ENCODE results near the gene ARHGEF3.

The ARHGEF3 gene

DNA sequence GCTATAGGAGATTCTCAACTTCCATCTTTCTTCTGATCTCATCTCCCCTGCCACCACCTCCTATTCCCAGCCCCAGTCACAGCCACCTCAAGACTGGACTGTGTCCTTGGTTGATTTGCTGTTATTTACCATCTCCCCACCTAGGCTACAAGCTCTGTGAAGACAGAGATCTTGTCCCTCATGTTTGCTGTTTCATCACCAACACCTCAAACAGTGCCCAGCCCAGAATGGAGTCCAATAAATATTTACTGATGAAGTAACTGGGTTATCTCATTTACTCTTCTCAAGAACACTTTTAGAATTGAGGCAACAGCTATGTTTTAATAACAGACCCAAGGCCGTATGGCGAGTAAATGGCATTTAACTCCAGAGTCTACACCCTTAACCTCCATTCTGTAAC, 29.1 kb upstream of the ARHGEF3 start:
- peaks cover 4 to 22% of the 10 kb centered on the region in 2 donors for H3K4me1 Mint-ChIP-seq (ENCODE audit: low read depth in 2 of 2)
- H3K36me3 Mint-ChIP-seq (ENCODE audit: insufficient read depth), result no peaks in the 10 kb centered on the region
- no peaks in the 10 kb centered on the region for H3K9me3 Mint-ChIP-seq
- ATAC-seq (replicated peaks), result no peak
- H3K4me3 Mint-ChIP-seq, result no peak overlapping the region
- H3K27ac Mint-ChIP-seq, result no peak overlapping the region
- H3K27me3 Mint-ChIP-seq, result no peaks in the 10 kb centered on the region
- no peak for DNase-seq

DNA sequence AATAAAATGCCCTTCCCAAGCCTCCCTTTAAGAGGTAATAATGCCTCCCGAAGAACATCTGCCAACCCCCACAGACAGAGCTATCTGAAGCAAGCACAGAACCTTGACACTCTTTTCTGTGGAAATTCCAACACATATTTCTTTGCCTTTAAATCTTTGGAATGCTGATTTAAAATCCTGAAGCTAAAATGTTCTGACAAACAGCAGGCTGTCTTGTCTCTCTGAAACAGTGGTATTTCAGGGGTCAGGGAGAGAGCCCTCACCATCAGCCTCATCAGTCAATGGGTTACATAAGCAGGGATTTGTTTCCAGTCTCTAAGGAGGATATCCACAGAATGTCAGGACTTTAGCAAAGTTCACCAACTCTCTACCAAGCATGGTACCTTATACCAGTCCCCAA, 27.8 kb upstream of the ARHGEF3 start:
- DNase-seq (no peak), ATAC-seq (replicated peaks) (no peak)
- Mint-ChIP-seq H3K27ac (peak overlapping the region in 1 of 2 donors; percentile 50), H3K27me3 (no peaks in the 10 kb centered on the region), H3K4me3 (no peak overlapping the region), H3K4me1 (ENCODE audit: low read depth in 2 of 2) (peaks cover 4 to 25% of the 10 kb centered on the region in 2 donors), H3K9me3 (no peaks in the 10 kb centered on the region), H3K36me3 (ENCODE audit: insufficient read depth) (no peaks in the 10 kb centered on the region)

DNA sequence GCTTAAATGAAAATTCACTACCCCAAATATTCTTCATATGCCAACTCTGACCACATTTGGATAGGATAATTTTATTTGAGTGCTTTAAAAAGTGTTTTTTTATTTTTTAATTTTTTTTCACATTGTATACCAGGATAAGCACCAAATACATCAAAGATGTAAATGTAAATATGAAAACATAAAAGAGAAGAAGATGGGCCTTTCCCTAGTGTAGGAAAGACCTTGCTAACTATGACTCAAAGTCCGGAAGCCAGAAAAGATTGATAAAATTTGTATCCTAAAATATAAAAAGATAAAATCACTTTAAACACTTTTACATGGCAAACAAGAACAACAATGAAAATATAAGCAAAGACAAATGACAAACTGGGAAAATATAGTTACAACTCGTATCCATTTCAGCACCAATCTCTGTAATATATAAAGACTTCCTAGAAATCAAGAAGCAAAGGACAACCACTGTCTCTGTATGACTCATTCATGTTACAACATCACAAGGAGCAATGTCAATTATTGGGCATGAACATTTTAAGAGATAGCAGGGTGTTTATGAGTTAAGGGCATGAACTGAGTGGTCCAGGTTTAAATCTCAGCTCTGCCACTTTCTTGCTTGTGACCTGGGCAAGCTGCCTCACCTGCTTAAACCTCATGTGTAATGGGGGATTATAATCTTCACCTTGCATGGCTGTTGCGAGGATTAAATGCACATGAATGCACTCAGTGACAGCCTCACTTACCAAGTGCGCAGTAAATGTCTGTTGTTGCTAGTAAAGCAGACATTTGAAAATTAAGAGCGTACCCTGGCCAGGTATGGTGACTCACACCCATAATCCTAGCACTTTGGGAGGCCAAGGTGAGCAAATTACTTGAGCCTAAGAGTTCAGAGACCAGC, 25.3 kb upstream of the ARHGEF3 start:
- DNase-seq (no peak), ATAC-seq (replicated peaks) (no peak)
- no peak overlapping the region for H3K4me3 Mint-ChIP-seq
- no peaks in the 10 kb centered on the region for H3K36me3 Mint-ChIP-seq (ENCODE audit: insufficient read depth)
- H3K27me3 Mint-ChIP-seq, result no peaks in the 10 kb centered on the region
- no peaks in the 10 kb centered on the region for H3K9me3 Mint-ChIP-seq
- peaks cover 10 to 38% of the 10 kb centered on the region in 2 donors for H3K4me1 Mint-ChIP-seq (ENCODE audit: low read depth in 2 of 2)
- H3K27ac Mint-ChIP-seq, result no peak overlapping the region

DNA sequence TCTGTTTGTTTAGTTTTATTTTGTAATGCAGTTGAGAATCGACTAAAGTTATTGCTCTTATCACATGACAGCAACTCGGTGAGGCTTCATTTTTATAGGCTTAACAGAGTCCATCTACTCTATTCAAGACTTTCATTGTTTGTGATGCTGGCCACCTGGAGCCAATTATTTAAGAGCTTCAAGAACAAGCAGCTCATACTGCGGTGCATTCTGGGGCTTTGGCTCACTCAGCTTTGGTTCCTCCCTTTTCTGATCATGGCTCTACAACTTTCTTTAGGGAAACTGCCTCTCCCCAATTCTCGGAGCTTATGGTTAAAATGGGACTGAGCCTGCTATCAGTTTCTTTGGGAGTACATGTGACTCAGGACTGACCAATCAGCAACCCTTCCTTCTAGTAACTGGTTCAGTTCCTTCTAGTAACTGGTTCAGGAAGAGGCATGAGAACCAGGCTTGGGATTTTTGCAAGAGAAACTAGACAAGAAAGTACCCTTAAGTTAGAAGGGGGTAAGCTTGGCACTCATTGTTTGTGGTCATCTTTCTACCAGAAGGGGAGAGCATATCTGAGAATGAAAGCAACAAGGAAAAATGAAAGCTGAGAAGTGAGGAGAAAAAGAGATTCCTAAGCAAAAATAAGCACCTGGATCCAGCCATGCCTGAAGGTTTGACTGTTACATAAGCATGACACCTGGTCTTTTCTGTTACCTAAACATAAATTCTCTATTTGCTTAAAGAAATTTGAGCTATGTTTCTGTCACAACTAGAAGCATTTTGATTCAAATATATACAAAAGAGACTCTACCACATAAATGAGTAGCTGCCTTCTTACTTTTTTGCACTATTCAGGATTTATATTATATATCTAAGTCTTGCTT, 24.1 kb upstream of the ARHGEF3 start:
- Mint-ChIP-seq H3K9me3 (no peaks in the 10 kb centered on the region), H3K27me3 (no peaks in the 10 kb centered on the region), H3K36me3 (ENCODE audit: insufficient read depth) (no peaks in the 10 kb centered on the region), H3K4me3 (no peak overlapping the region), H3K27ac (peak overlapping the region in 1 of 2 donors; percentile 23), H3K4me1 (ENCODE audit: low read depth in 2 of 2) (peaks cover 9 to 38% of the 10 kb centered on the region in 2 donors)
- DNase-seq (no peak), ATAC-seq (replicated peaks) (no peak)

DNA sequence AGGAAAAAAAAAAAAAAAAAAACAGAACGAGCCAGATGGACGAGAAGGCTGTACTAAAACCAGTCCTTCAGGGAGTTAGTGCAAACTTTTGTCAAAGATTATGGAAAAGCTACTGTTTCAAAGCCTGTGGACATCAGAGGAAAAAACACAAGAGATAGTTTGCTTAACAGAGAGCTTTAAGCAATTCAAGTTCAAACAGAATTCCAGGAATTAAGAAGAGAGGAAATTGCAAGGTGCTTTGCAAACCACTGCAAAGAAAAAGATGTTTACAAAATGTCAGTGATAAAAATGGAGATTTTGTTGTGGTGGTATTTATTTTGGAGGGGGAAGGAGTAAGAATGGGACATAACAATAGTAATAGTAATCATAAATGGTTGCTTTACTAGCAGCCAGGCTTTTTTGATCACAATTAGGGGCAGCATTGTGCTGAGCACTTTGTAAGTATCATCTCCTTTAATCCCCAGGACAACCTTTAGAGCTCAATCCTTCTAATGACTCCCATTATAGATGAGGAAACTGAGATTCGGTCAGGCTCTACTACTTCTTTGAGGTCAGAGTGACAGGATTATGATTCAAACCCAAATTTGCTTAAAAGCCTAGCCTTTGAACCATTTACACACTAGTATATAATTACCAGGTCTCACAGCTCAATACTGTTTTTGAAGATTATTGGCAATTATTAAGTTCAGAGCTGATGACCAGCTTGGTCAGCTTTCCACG, 22.4 kb upstream of the ARHGEF3 start:
- Mint-ChIP-seq H3K4me1 (ENCODE audit: low read depth in 2 of 2) (peaks cover 8 to 35% of the 10 kb centered on the region in 2 donors), H3K9me3 (no peaks in the 10 kb centered on the region), H3K27ac (peak overlapping the region in 1 of 2 donors; percentile 76), H3K27me3 (no peaks in the 10 kb centered on the region), H3K4me3 (no peak overlapping the region), H3K36me3 (ENCODE audit: insufficient read depth) (no peaks in the 10 kb centered on the region)
- no peak for ATAC-seq (replicated peaks)
- DNase-seq, result no peak

DNA sequence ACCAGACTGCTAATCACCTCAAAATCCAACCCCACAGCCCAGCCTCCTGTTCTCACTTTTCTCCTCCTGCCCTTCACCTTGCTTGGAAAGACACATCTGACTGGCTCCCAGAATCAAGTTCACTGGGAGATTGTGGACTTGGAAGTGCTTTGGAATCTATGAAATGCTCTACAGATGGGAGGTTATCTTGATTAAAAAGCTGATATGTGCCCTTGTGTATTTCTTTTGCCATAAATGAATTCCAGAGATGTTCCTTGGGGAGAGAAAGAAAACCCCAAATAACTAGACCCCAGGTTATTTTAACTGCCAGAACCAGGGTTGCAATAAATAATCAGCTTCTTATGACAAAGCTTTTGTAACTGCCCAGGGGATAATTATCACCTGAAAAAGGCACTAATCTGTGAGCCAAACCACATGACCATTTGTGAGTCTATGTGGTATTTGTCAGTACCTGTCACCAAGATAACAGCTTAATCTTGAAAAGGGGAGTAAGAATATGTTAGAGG, 21.7 kb upstream of the ARHGEF3 start:
- H3K27ac Mint-ChIP-seq, result peak overlapping the region in 1 of 2 donors; percentile 76

DNA sequence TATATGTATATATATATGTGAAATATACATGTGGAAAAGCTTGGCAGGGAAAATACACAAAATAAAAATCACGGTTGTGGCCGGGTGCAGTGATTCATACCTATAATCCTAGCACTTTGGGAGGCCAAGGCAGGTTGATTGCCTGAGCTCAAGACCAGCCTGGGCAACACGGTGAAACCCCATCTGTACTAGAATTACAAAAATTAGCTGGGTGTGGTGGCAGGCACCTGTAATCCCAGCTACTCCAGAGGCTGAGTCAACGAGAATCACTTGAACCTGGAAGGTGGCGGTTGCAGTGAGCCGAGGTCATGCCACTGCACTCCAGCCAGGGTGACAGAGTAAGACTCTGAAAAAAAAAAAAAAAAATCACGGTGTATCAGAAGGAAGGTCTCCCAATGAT, 20.8 kb upstream of the ARHGEF3 start:
- H3K4me1 Mint-ChIP-seq (ENCODE audit: low read depth in 2 of 2), result peaks cover 10 to 46% of the 10 kb centered on the region in 2 donors
- no peak for DNase-seq
- H3K4me3 Mint-ChIP-seq, result no peak overlapping the region
- no peak overlapping the region for H3K27ac Mint-ChIP-seq
- H3K27me3 Mint-ChIP-seq, result no peaks in the 10 kb centered on the region
- ATAC-seq (replicated peaks), result no peak
- H3K9me3 Mint-ChIP-seq, result no peaks in the 10 kb centered on the region
- H3K36me3 Mint-ChIP-seq (ENCODE audit: insufficient read depth), result no peaks in the 10 kb centered on the region

More for the DNA sequence above, 21.7 kb upstream of the ARHGEF3 start:
- Mint-ChIP-seq H3K27me3 (no peaks in the 10 kb centered on the region), H3K4me3 (no peak overlapping the region), H3K36me3 (ENCODE audit: insufficient read depth) (no peaks in the 10 kb centered on the region), H3K4me1 (ENCODE audit: low read depth in 2 of 2) (peaks cover 8 to 38% of the 10 kb centered on the region in 2 donors), H3K9me3 (no peaks in the 10 kb centered on the region)
- DNase-seq (no peak), ATAC-seq (replicated peaks) (peak; percentile 36)

DNA sequence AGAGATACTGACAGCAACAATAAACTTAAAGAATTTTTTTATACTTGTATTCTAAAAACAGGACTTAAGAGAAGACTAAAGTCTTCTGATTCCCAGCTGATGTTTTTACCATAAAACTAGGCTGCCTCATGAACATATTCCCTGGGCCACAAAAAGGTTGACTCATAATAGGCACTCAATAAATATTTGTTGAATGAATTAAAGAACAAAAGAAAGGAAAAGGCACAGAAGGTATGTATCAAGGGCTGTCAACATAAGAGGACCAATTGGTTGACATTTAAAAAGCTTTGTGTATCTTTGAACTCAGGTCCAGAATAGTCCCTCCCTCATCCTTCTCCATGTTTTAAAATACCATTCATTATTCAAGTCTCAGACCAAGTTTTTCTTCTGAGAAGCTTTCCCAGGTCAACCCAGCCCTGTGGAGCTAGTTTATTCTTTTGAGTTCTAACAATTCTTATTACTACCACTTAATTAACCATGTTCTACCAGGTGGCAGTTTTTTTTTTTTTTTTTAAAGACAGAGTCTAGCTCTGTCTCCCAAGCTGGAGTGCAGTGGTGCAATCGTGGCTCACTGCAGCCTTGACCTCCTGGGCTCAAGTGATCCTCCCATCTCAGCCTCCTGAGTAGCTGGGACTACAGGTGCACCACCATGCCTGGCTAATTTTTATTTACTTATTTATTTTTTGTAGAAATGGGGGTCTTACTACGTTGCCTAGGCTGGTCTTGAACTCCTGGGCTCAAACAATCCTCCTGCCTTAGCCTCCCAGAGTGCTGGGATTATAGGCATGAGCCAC, 17.5 kb upstream of the ARHGEF3 start:
- DNase-seq, result no peak
- Mint-ChIP-seq H3K4me3 (no peak overlapping the region), H3K4me1 (ENCODE audit: low read depth in 2 of 2) (peaks cover 34 to 68% of the 10 kb centered on the region in 2 donors), H3K36me3 (ENCODE audit: insufficient read depth) (no peaks in the 10 kb centered on the region), H3K9me3 (no peaks in the 10 kb centered on the region), H3K27ac (peak overlapping the region; percentile 67 to 73), H3K27me3 (no peaks in the 10 kb centered on the region)
- no peak for ATAC-seq (replicated peaks)

DNA sequence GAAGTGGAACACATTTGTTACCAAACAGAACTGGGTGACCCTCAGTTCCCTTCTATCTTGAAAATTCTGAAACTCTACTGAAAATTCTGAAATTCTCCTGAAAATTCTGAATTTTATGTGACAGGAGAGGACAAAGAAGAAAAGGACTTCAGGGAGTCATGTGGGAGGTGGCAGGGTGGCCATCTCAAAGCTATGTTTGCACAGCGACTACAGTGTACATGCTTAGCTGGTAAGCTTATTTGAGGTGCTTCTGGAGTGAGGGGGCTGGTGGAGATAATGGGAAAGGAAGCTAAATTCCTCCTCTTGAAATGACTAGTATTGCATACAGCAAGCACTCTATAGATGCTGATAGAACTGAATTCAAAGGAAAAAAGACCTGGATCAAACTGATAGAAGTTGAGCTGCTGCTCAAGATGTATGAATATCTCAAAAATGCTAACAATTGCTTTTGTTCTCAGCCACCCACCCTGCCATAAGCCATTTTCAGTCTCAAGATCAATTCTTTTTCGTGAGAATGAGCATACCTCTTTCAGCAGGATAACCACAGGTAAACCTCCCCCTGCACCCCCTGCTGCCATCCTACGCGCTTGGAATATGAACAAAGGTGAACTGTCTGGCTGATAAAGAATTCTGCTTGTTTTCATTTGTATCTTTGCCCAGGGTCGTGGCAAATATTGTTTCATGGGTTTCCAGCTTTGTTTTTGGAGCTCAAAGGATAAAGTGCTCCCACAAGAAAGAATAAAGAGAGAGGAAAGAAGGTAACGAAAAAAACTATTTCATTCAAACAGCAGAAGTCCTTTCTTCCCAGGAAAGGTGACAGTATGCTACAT, 16.6 kb upstream of the ARHGEF3 start:
- H3K36me3 Mint-ChIP-seq (ENCODE audit: insufficient read depth), result no peaks in the 10 kb centered on the region
- peak overlapping the region; percentile 73 to 82 for H3K27ac Mint-ChIP-seq
- no peak overlapping the region for H3K4me3 Mint-ChIP-seq
- DNase-seq (no peak), ATAC-seq (replicated peaks) (no peak)
- peaks cover 32 to 68% of the 10 kb centered on the region in 2 donors for H3K4me1 Mint-ChIP-seq (ENCODE audit: low read depth in 2 of 2)
- no peaks in the 10 kb centered on the region for H3K27me3 Mint-ChIP-seq
- no peaks in the 10 kb centered on the region for H3K9me3 Mint-ChIP-seq

DNA sequence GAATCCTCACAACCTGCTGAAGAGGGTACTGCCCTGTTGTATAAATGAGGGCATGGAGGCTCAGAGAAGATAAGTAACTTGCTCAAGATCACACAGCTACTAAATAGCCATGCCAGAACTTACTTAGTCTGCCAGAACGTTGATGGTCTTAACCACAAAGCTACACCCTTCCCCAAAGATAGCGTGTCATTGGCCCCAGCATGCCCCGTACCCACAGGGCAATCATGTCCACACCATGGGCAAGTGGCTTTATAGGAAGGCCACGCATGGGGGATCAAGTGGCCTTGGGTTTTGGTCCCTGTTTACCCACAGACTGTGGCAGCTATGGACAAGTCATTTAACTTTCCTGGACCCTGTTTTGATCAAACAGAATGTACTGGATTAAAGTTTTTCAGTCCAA, 15.9 kb upstream of the ARHGEF3 start:
- Mint-ChIP-seq H3K36me3 (ENCODE audit: insufficient read depth) (no peaks in the 10 kb centered on the region), H3K9me3 (no peaks in the 10 kb centered on the region), H3K27me3 (no peaks in the 10 kb centered on the region), H3K27ac (peak overlapping the region; percentile 73 to 82), H3K4me1 (ENCODE audit: low read depth in 2 of 2) (peaks cover 37 to 69% of the 10 kb centered on the region in 2 donors), H3K4me3 (no peak overlapping the region)
- ATAC-seq (replicated peaks) (no peak), DNase-seq (no peak)

DNA sequence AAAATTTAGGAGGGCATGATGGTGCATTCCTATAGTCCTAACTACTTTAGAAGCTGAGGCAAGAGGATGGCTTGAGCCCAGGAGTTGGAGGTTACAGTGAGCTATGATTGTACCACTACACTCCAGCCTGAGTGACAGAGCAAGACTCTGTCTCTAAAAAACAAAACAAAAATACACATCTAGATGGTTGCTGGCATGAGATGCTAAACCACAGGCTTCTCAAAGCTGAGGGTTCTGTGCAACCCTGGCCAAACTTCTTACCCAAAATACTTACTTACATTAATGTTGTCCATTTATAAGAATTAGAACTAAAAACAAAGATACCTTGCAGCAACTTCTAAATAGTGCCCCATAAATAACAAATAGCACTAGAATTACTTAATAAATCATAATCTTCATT, 14.3 kb upstream of the ARHGEF3 start:
- ATAC-seq (replicated peaks) (no peak), DNase-seq (no peak)
- peaks cover 45 to 71% of the 10 kb centered on the region in 2 donors for H3K4me1 Mint-ChIP-seq (ENCODE audit: low read depth in 2 of 2)
- no peaks in the 10 kb centered on the region for H3K27me3 Mint-ChIP-seq
- no peaks in the 10 kb centered on the region for H3K9me3 Mint-ChIP-seq
- no peaks in the 10 kb centered on the region for H3K36me3 Mint-ChIP-seq (ENCODE audit: insufficient read depth)
- H3K4me3 Mint-ChIP-seq, result no peak overlapping the region
- peak overlapping the region; percentile 83 to 84 for H3K27ac Mint-ChIP-seq

DNA sequence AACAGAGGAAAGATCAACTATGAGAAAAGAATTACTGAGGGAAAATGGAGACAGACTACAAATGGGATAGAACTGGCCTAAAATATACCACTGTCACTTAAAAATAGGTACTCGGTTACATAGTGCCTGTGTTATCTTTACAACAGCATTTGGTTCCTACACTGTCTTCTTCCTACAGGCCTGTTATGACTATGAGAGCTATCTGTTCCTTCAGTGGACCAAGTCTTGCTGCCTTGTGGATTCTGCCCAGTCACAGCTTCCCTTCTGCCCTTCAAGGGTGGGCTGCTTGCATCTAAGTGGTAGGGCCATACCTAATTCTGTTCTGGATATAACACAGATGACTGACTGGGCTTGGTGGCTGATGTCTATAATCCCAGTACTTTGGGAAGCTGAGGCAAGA, 13.8 kb upstream of the ARHGEF3 start:
- Mint-ChIP-seq H3K9me3 (no peaks in the 10 kb centered on the region), H3K4me3 (no peak overlapping the region), H3K27me3 (no peaks in the 10 kb centered on the region), H3K4me1 (ENCODE audit: low read depth in 2 of 2) (peaks cover 45 to 69% of the 10 kb centered on the region in 2 donors), H3K27ac (peak overlapping the region; percentile 83 to 84), H3K36me3 (ENCODE audit: insufficient read depth) (no peaks in the 10 kb centered on the region)
- no peak for ATAC-seq (replicated peaks)
- DNase-seq, result no peak
